Adrenal gland (tissue), 12 donors: ENCODE results near the gene SLC9B1. TPM values are rescaled to one million over a fixed set of nuclear protein-coding genes. Genes with fewer than 3 reads are reported as not detected.
A peak's percentile ranks its signal among the peaks of the same experiment; 100 is the strongest.
"Not testable (repeated sequence)": the region's sequence is repeated elsewhere in the genome, so short reads cannot be mapped to it uniquely, and the experiment has no call there.

Experiments
- DNase-seq, 7 donors: peaks; one replicate each; pipeline ENCODE4 v3.0.0-alpha.2; 2019 to 2020
- H3K27ac ChIP-seq, 5 donors: fragments of 200-600 bp; sonication (generic) in 4 of 5; 1 replicate in 3 of 5; 2 replicates in 2 of 5; pipeline versions ENCODE4 v1.5.1 to v1.8.0; 2016 to 2020; ENCODE audit warnings: mild to moderate bottlenecking in 1 of 5
- H3K27me3 ChIP-seq: fragments of 200-600 bp; 2 replicates; pipeline ENCODE4 v1.8.0; 2021
- H3K36me3 ChIP-seq, 2 donors: fragments of 200-600 bp; replicated peaks in 1 of 2; 1 replicate in 1 of 2; 2 replicates in 1 of 2; pipeline versions ENCODE4 v1.5.1 to v1.8.0; 2018 to 2022
- H3K4me1 ChIP-seq, 2 donors: fragments of 200-600 bp; replicated peaks in 1 of 2; 1 replicate in 1 of 2; 2 replicates in 1 of 2; pipeline versions ENCODE4 v1.5.1 to v1.8.0; 2018 to 2021
- H3K4me3 ChIP-seq, 4 donors: fragments of 200-600 bp; sonication (generic) in 3 of 4; one replicate each; pipeline ENCODE4 v1.5.1; 2016 to 2018
- H3K9me3 ChIP-seq, 3 donors: fragments of 200-600 bp; sonication (generic) in 1 of 3; replicated peaks in 1 of 3; 1 replicate in 2 of 3; 2 replicates in 1 of 3; pipeline versions ENCODE4 v1.5.1 to v1.8.0; 2016 to 2021
- POLR2A ChIP-seq, 2 donors: fragments of 450-650 bp; IDR thresholded peaks; one replicate each; pipeline ENCODE4 v1.6.1; 2017; ENCODE audit warnings: antibody characterized with exemption in 2 of 2, mild to moderate bottlenecking in 2 of 2, moderate library complexity in 1 of 2
- WGBS, 4 donors: extraction: QIAGEN DNeasy Blood & Tissue Kit in 2 of 4; methylation state at CpG; one replicate each; pipeline versions ENCODE4 v1.1.5 to v1.1.7; 2013 to 2017; 5-methylcytosine and 5-hydroxymethylcytosine counted together
- intact Hi-C, 2 donors: fragments of 100-400 bp; cut with DNase I; formaldehyde crosslinking; loops; one replicate each; pipeline versions ENCODE4 v1.14.1 to v1.15.0; 2022 to 2023
- polyA plus RNA-seq, 3 donors: library from polyadenylated mRNA; stranded (reverse); fragments of 200-250 nt in 2 of 3; fragments of 350-450 nt in 1 of 3; fragmentation: Illumina TruSeq in 1 of 3; extraction: RNeasy Lipid Tissue Mini Kit (QIAGEN cat#74804) in 1 of 3; gene quantifications; one replicate each; pipeline ENCODE4 v1.2.3, GENCODE V29; 2013 to 2014
- total RNA-seq, 9 donors: library from RNA; depleted of rRNA in 4 of 9; stranded (reverse); fragments of >200 nt in 4 of 9; fragments of 120-200 nt in 1 of 9; fragmentation: NEBNext Ultra II Directional in 1 of 9; extraction: Animal tissue kit (Norgen Biotek cat#: 25700) in 1 of 9; gene quantifications; one replicate each; pipeline versions ENCODE4 v1.1.0 to v1.2.4, GENCODE V29; 2013 to 2023
- TF ChIP-seq, protein P1 (sequence below), 6 experiments: fragments of 450-650 bp in 4 of 6; fragments of 200-600 bp in 2 of 6; sonication (generic) in 1 of 6; IDR thresholded peaks; 1 replicate in 5 of 6; 2 replicates in 1 of 6; pipeline versions ENCODE4 v1.5.1 to v1.8.0; 2016 to 2021; ENCODE audit warnings: antibody characterized with exemption in 6 of 6, mild to moderate bottlenecking in 2 of 6, moderate library complexity in 1 of 6
- donor health status: healthy with polysubstance abuse.
- donor health status: Bipolar disorder and iron deficiency.
- donor health status: DM: yes; HTN: yes; CAD: no.
- donor health status: DM: no; HTN: no; CAD: no.
- donor health status: DM: no; HTN: no; CAD: no.
- donor health status: DM: yes; HTN: yes; CAD: no.

SLC9B1 gene
- total and polyA plus RNA-seq, 12 donors, result 0.32 to 3.3 (median 1.5) TPM; not detected in 1

DNA sequence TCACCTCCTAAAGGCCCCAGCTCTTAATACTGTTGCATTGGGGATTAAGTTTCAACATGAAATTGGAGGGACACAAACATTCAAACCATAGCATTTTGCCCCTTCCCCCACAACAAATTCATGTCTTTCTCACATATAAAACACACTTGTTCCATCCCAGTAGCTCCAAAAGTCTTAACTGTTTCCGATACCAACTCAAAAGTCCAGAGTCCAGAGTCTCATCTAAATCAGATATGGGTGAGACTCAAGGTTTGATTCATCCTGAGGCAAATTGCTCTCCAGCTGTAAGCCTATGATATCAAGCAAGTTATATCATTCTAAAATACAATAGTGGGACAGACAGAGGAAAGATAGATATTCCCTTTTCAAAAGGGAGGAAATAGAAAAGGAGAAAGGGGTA is 8.7 kb downstream of the SLC9B1 start:
- no peak overlapping the region for H3K4me3 ChIP-seq
- H3K27ac ChIP-seq, result peak overlapping the region in 1 of 5 donors; percentile 87
- DNase-seq, result no peak
- H3K9me3 ChIP-seq, result no peaks in the 10 kb centered on the region
- TF ChIP-seq, protein P1, sequence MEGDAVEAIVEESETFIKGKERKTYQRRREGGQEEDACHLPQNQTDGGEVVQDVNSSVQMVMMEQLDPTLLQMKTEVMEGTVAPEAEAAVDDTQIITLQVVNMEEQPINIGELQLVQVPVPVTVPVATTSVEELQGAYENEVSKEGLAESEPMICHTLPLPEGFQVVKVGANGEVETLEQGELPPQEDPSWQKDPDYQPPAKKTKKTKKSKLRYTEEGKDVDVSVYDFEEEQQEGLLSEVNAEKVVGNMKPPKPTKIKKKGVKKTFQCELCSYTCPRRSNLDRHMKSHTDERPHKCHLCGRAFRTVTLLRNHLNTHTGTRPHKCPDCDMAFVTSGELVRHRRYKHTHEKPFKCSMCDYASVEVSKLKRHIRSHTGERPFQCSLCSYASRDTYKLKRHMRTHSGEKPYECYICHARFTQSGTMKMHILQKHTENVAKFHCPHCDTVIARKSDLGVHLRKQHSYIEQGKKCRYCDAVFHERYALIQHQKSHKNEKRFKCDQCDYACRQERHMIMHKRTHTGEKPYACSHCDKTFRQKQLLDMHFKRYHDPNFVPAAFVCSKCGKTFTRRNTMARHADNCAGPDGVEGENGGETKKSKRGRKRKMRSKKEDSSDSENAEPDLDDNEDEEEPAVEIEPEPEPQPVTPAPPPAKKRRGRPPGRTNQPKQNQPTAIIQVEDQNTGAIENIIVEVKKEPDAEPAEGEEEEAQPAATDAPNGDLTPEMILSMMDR (IDR thresholded peaks at IDR 0.05), result no peak
- TF ChIP-seq POLR2A (IDR thresholded peaks at IDR 0.05), result no peak
- H3K27me3 ChIP-seq, result no peaks in the 10 kb centered on the region
- WGBS, 4 donors, result 93 to 100% (median 97%) methylated on average over 1 of the region's 1 CpG
- intact Hi-C loops, result no loop called here
- H3K36me3 ChIP-seq, result no peaks in the 10 kb centered on the region
- peaks cover 8 to 16% of the 10 kb centered on the region in 2 donors for H3K4me1 ChIP-seq

DNA sequence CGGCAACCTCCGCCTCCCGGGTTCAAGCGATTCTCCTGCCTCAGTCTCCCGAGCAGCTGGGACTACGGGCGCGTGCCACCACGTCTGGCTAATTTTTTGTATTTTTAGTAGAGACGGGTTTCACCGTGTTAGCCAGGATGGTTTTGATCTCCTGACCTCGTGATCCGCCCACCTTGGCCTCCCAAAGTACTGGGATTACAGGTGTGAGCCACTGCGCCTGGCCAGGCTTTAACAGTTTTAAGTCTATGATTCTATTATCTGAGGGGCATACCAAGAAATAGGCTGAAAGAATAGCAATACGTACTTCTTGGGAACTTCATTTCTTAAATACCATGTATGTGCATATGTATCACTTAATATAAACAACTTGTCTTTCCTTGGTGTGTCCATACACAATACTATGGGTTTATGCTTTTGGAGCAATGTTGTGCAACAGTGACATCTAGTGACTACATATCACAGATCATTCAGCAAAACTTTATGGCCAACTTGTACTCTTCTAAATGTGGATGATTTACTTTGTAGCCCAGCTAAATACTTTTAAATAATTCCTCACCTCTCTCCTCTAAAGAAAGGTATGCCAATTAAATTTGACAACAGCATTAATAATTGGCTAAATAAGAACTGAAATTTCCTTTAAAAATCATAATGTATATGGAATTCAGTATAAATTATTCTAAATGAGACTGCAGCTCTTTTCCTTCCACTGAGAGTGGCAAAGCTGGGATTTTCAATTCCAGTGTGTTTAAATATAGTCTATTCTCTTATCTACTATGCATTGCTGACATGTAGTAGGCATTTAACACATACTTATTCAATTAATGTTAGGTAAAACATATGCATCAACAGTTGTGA is 10.4 kb downstream of the SLC9B1 start:
- intact Hi-C loops, result loop anchor here (2.0 to 10.0 kb wide), 3 partner anchors 387 to 554 kb away; no protein-coding TSS in a partner anchor

DNA sequence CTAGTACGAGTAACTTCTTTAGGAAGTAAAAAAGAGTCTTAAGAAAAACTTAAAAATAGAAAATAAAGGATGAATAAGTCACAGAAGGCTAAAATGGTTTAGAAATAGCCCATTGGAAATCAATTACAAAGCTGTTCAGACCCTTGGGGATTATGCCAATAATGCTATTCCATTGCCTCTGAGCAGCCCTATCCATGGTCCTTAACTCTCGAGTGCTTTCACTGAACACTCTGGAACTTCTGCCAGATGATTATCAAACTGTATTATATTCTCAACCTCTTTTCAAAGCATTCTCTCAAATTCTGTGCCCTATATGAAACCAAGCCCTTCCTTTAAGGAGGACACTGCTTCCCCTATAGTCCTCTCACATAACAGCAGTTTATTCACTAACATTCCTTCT is 17.0 kb downstream of the SLC9B1 start:
- H3K9me3 ChIP-seq, result no peaks in the 10 kb centered on the region
- DNase-seq, result no peak
- H3K36me3 ChIP-seq, result no peaks in the 10 kb centered on the region
- no peak overlapping the region for H3K4me3 ChIP-seq
- intact Hi-C loops, result loop anchor here in 1 of 2 donors (10.0 kb wide), 1 partner anchor 548 kb away; no protein-coding TSS in a partner anchor
- 73 to 84% (median 79%) methylated on average over 2 of the region's 2 CpGs for WGBS, 4 donors
- no peak overlapping the region for H3K27ac ChIP-seq
- no peaks in the 10 kb centered on the region for H3K27me3 ChIP-seq
- no peak for TF ChIP-seq POLR2A (IDR thresholded peaks at IDR 0.05)
- TF ChIP-seq, protein P1 (IDR thresholded peaks at IDR 0.05), result no peak
- H3K4me1 ChIP-seq, result no peaks in the 10 kb centered on the region

More for the DNA sequence above, 10.4 kb downstream of the SLC9B1 start:
- H3K4me1 ChIP-seq, result peaks cover 8 to 16% of the 10 kb centered on the region in 2 donors
- H3K27me3 ChIP-seq, result no peaks in the 10 kb centered on the region
- H3K36me3 ChIP-seq, result no peaks in the 10 kb centered on the region
- H3K9me3 ChIP-seq, result no peaks in the 10 kb centered on the region
- no peak for TF ChIP-seq POLR2A (IDR thresholded peaks at IDR 0.05)
- TF ChIP-seq, protein P1 (IDR thresholded peaks at IDR 0.05), result peak; percentile 23 to 87 (median 82)
- DNase-seq, result peak in 3 of 7 donors; percentile 20 to 40 (median 36)
- 64 to 71% (median 67%) methylated on average over 15 of the region's 15 CpGs for WGBS, 4 donors
- no peak overlapping the region for H3K27ac ChIP-seq
- no peak overlapping the region for H3K4me3 ChIP-seq

DNA sequence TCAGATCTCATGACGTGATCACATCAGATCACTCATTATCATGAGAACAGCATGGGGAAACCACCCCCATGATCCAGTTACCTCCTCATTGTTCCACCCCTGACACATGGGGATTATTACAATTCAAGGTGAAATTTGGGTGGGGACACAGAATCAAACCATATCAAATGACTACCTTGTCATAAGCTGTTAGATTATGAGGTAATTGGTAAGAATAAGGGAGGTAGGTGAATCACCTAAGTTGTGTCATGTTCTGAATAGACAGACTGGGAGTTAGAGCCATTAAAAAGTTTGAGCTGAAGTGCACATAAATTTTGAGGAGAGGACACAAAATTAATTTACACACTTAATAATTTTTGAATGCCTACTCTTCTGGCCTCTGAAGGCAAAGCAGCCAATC is 24.7 kb downstream of the SLC9B1 start:
- Histone ChIP-seq H3K27ac (no peak overlapping the region), H3K27me3 (no peaks in the 10 kb centered on the region), H3K4me3 (no peak overlapping the region), H3K36me3 (no peaks in the 10 kb centered on the region), H3K9me3 (no peaks in the 10 kb centered on the region), H3K4me1 (no peaks in the 10 kb centered on the region)
- 82 to 96% (median 91%) methylated on average over 1 of the region's 1 CpG for WGBS, 4 donors
- no peak for TF ChIP-seq POLR2A (IDR thresholded peaks at IDR 0.05)
- TF ChIP-seq, protein P1 (IDR thresholded peaks at IDR 0.05), result no peak
- intact Hi-C loops, result no loop called here
- DNase-seq, result no peak

DNA sequence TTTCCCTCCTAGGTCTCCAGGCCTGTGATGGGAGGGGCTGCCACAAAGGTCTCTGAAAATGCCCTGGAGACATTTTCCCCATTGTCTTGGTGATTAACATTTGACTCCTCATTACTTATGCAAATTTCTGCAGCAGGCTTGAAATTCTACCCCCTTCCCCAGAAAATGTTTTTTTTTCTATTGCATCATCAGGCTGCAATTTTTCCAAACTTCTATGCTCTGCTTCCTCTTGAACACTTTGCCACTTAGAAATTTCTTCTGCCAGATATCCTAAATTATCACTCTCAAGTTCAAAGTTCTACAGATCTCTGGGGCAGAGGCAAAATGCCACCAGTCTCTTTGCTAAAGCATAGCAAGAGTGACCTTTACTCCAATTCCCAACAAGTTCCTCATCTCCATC is 25.5 kb downstream of the SLC9B1 start:
- H3K4me3 ChIP-seq, H3K36me3 ChIP-seq, DNase-seq, H3K9me3 ChIP-seq, H3K4me1 ChIP-seq, H3K27ac ChIP-seq, intact Hi-C loops, H3K27me3 ChIP-seq: not testable (repeated sequence)
